Measurements from ENCODE around the gene CCR5.

The CCR5 gene

GRCh38 chr3:46359733-46360493 is 10.8 kb upstream of the CCR5 start:
- DNase-seq = no peak

DNA sequence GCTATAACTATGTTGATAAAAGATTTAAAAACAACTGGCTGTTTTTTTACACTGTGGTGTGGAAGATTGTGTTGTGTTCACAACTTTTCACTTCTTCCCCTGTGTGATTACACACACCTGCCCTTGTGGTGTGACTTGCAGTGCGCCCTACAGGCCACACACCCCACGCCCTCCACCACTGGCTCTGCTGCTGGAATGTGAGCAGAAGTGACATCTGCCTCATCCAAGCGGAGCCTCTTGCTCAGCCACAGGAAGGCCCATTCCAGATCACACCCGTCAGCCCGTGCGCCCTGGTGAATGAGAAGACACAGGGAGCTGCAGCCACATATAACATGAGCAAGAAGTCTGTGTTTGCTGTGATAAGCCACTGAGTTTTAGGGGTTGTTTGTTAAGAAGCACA is 9.8 kb upstream of the CCR5 start:
- DNase-seq = no peak

- no peak for DNase-seq
Measured at GRCh38 chr3:46361408-46362283, 9.1 kb upstream of the CCR5 start.

DNA sequence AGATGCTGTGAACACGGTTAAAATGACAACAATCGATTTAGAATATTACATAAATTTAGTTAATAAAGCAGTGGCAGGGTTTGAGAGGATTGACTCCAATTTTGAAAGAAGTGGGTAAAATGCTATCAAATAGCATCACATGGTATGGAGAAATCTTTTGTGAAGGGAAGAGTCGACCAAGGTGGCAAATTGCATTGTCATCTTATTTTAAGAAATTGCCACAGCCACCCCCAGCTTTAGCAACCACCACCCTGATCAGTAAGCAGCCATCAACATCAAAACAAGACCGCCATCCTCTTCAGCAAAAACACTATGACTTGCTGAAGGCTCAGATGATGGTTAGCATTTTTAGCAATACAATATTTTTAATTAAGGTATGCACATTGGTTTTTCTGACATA is 5.7 kb upstream of the CCR5 start:
- DNase-seq = no peak

DNA sequence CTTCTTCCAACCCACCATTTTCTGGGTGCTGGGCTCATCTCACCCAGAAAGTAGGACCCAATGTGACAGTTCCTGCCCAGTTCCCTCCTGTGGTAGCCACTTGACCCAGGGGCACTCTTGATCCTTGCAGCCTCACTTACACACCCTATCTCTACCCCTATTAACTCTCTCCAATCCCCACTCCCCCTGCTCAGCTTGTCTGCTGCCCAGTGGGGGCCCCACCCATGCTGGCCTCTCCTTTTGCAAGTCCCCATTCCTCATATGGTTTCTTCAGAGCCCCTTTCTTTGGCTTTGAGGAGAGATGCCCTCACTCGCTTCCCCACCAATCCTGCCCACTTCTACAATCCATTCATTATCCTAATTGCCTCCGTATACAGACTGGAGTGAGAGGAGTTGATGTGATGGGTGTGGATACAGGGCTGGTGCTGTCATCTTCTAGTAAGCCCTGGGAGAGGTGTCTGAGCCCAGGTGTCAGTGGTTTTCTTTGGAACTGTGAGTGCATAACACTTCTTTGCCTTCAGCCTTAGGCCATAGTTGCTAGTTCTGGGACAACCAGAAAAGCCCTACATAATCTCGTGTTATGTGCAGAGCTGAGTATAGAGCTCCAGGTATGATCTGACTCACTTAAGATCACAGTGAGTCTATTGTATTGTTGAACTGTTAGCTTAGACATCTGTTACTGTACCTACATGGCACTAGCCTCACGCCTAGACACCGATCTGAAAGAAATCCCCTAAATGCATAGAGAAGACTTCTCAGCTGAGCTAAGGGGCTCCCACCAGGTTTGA is 4.8 kb upstream of the CCR5 start:
- DNase-seq = no peak

DNA sequence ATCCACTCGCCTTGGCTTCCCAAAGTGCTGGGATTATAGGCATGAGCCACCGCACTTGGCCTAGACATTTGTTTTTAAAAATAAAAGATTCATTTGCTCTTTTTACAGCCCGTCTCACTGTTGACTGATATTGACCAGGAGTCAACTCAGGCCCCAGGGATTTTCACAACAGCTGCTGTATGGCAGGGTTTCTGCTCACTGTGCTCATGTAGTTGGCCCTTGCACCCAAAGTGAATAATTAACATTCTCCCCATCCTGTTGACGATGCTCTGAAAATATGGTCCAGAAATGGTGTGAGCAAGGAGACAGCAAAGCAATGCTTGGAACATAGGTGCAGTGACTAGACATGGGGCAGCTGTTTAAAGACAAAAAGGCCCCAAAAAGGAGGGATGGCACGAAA is 2.9 kb upstream of the CCR5 start:
- DNase-seq = no peak

- DNase-seq = peak in 1 of 2 experiments; percentile 1
Measured at GRCh38 chr3:46368569-46368968, 2.2 kb upstream of the CCR5 start.

- DNase-seq = no peak
Measured at GRCh38 chr3:46369151-46369550, 1.6 kb upstream of the CCR5 start.

- DNase-seq = no peak
Measured at GRCh38 chr3:46369675-46370132, 1.0 kb upstream of the CCR5 start.

- no peak for DNase-seq
Measured at GRCh38 chr3:46371519-46372340, 984 bp downstream of the CCR5 start.

GRCh38 chr3:46372492-46373359 is 2.0 kb downstream of the CCR5 start:
- DNase-seq = no peak

DNA sequence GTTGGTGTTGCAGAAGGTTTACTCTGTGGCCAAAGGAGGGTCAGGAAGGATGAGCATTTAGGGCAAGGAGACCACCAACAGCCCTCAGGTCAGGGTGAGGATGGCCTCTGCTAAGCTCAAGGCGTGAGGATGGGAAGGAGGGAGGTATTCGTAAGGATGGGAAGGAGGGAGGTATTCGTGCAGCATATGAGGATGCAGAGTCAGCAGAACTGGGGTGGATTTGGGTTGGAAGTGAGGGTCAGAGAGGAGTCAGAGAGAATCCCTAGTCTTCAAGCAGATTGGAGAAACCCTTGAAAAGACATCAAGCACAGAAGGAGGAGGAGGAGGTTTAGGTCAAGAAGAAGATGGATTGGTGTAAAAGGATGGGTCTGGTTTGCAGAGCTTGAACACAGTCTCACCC is 4.0 kb downstream of the CCR5 start:
- no peak for DNase-seq

GRCh38 chr3:46375218-46375617 is 4.5 kb downstream of the CCR5 start:
- DNase-seq = no peak

DNA sequence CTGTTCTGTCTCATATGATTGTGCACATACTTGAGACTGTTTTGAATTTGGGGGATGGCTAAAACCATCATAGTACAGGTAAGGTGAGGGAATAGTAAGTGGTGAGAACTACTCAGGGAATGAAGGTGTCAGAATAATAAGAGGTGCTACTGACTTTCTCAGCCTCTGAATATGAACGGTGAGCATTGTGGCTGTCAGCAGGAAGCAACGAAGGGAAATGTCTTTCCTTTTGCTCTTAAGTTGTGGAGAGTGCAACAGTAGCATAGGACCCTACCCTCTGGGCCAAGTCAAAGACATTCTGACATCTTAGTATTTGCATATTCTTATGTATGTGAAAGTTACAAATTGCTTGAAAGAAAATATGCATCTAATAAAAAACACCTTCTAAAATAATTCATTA is 5.1 kb downstream of the CCR5 start:
- DNase-seq = no peak

DNA sequence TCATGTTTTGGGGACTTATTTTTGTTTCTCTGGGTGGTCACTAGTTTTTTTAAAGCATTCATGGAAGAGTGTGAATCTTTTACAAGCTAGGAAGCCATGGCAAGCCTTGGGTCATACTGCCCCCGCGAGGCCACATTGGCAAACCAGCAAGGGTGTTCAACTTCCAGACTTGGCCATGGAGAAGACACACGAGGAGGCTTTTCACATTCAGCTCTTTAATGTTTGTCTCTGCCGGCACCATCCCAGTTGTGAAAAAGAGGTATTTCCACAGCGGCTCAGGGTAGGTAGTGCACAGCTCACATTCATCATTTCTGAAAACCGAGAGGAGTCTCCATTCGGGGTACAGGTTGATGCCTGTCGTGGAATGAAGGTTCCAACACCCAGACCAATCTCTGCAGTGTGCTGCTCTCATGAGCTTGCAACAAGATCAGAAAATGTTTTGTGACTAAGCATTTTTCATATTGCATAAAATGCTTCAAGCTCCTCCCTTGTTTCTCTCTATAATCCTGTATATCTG is 7.7 kb downstream of the CCR5 start:
- DNase-seq = peak in 1 of 2 experiments; percentile 2

DNA sequence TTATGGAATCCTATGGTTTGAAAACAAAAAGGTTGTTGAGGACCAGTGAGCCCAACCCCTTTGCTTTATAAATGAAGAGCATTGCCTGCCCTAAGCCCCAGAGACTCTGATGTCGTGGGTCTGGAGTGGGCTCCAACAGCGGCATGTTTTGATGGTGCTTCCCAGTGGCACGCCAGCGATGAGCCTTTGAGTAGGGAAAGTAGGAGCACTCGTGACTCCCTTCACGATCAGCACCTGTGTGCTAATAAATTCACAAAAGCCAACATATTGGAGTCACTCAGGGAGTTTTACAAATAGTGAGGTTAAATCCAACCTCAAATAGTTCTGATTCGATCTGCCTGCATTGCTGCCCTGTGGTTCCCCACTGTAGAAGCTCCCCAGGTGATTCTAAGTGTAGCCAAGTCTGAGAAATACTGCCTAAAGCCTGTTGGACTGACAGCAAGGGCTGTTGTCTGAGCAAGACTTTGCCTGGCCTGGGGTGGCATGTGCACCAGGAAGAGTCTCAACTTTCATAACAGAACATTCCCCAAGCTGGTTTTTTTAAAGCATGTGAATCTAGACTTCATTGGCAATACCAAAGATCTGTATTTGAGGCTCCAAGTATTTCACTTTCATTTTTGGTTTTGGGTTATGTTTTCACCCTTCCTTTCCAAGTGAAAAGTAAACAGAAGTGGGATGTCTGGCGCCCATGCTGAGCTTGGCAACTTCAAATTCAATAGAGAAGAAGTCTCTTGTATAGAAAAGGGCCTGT is 9.9 kb downstream of the CCR5 start:
- DNase-seq = no peak

- DNase-seq = no peak
Measured at GRCh38 chr3:46381625-46382024, 10.9 kb downstream of the CCR5 start.

DNA sequence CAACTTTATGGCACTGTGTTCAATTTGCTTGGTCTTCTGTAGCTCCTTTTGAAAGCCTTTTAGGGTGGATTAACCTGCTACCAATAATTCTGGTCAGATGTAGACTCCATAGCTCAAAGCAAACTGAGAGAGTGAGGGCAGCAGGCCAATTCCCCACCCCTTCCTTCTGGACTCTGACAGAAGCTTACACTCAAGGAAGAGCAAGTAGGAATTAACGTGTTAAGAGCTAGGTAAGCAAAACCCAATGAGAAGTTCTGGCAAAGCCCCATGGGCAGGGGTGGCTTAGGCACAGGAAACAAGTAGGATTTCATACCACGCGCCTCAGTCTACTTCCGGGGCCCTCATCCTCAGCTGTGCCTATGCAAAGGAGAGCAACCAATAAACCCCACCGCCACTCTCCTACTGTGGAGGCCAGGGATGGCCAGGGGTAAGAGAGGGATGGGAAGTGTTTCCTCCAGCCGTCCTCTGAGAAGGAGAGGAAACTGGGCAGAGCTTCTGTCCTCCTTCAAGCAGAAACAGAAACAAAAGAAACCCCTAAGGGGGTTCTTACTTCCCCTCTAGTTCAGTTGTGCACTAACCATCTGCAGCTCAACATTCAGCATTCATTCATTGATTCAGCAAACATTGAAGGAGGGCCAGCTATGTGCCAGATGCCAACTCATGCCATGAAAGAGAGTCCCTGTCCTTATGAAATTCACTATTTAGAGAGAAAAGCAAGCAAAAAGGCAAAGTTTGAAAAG is 12.6 kb downstream of the CCR5 start:
- DNase-seq = no peak

- no peak for DNase-seq
Measured at GRCh38 chr3:46383951-46384330, 13.2 kb downstream of the CCR5 start.

GRCh38 chr3:46386205-46386604 is 15.5 kb downstream of the CCR5 start:
- no peak for DNase-seq

Data from NCI-H1930 (cell line).